NCI-H774 (cell line): ENCODE results near the gene GALNS.
A peak's percentile ranks its signal among the peaks of the same experiment; 100 is the strongest.
"Not testable (repeated sequence)": the region's sequence is repeated elsewhere in the genome, so short reads cannot be mapped to it uniquely, and the experiment has no call there.

Experiments
- DNase-seq: peaks from one replicate; lab custom pipeline; 2025; lab: John Stamatoyannopoulos, UW

The GALNS gene

GRCh38 chr16:88856828-88857727 lies at the start of gene GALNS, which contains the start of gene TRAPPC2L:
Gene GALNS, minus strand, starts transcription at chr16:88856947. Its CDS starts 70 bp downstream, at chr16:88856877.
Gene TRAPPC2L, plus strand, starts transcription at chr16:88857127. Its CDS starts 24 bp downstream, at chr16:88857151.
- peak; percentile 82 for DNase-seq

- DNase-seq: no peak
These were observed 49.3 kb upstream of the GALNS start for GRCh38 chr16:88906020-88906419.

GRCh38 chr16:88905563-88905962 lies 48.8 kb upstream of the GALNS start:
- DNase-seq: no peak

GRCh38 chr16:88904676-88905365 lies 48.1 kb upstream of the GALNS start:
- DNase-seq: no peak

- no peak for DNase-seq
These were observed 46.5 kb upstream of the GALNS start for GRCh38 chr16:88903267-88903666.

GRCh38 chr16:88902744-88903143 lies 46.0 kb upstream of the GALNS start:
- no peak for DNase-seq

- no peak for DNase-seq
These were observed 45.1 kb upstream of the GALNS start for GRCh38 chr16:88901718-88902337.

- DNase-seq: no peak
These were observed 43.9 kb upstream of the GALNS start for GRCh38 chr16:88900662-88901052.

GRCh38 chr16:88899901-88900661 lies 43.3 kb upstream of the GALNS start:
- no peak for DNase-seq

GRCh38 chr16:88897696-88898425 lies 41.1 kb upstream of the GALNS start:
- DNase-seq: no peak

GRCh38 chr16:88896238-88897070 lies 39.7 kb upstream of the GALNS start:
- DNase-seq: no peak

- no peak for DNase-seq
These were observed 38.6 kb upstream of the GALNS start for GRCh38 chr16:88895335-88895734.

GRCh38 chr16:88894681-88895300 lies 38.0 kb upstream of the GALNS start:
- no peak for DNase-seq

GRCh38 chr16:88894266-88894665 lies 37.5 kb upstream of the GALNS start:
- DNase-seq: not testable (repeated sequence)

- no peak for DNase-seq
These were observed 36.6 kb upstream of the GALNS start for GRCh38 chr16:88893127-88893968.

- DNase-seq: no peak
These were observed 35.3 kb upstream of the GALNS start for GRCh38 chr16:88892065-88892464.

- no peak for DNase-seq
These were observed 34.3 kb upstream of the GALNS start for GRCh38 chr16:88891083-88891482.

GRCh38 chr16:88889702-88890352 lies 33.1 kb upstream of the GALNS start:
- not testable (repeated sequence) for DNase-seq
